Amniotic epithelial cell (primary cell): ENCODE results near the gene ZNF488.
"Not testable (repeated sequence)": the region's sequence is repeated elsewhere in the genome, so short reads cannot be mapped to it uniquely, and the experiment has no call there.

Experiments used
- DNase-seq: peaks from one replicate; pipeline ENCODE4 v3.0.0-alpha.2; 2010; ENCODE audit warnings: low read depth

ZNF488 gene, protein sequence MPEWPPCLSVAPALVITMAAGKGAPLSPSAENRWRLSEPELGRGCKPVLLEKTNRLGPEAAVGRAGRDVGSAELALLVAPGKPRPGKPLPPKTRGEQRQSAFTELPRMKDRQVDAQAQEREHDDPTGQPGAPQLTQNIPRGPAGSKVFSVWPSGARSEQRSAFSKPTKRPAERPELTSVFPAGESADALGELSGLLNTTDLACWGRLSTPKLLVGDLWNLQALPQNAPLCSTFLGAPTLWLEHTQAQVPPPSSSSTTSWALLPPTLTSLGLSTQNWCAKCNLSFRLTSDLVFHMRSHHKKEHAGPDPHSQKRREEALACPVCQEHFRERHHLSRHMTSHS

DNA sequence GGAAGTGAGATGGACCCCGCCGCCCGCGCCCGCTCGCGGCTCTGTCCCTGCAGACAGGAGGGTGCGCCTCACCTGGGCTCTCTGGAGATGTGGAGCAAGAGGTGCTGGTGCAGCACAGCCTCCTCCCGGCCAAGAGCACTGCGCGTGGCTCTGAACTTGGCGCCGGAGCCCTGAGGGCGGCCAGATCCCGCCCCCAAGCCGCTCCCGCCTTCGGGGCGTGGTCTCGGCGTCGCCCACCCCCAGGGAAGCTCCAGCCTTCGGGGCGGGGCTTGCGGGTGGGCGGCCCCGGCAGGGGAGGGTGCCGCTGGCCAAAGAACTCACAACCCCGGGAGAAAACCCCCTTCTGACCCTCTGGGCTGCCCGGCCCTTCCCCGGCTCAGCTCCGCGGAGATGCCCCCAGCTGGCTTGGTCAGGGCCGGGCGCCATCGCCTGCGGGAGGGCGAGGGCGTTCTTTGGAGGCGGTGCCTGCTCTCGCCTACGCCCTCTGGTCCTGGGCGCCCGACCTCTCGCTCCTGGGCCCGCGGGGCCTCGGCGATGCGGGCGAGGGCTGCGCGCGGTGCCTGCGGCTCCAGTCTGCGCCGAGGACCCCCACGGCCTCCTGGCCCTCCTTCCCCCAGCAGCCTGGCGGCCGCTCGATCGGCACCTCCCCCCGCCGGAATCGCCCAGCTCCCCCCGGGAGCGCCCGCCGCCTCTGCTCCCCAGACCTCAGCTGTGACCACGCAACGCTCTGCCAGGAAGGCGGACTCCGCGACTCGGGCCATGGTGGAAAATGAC, at the start of gene ZNF488:
TSS of gene ZNF488 (minus strand) at position 146 of the 774 bp plus-strand sequence. CDS start 15,464 bp downstream, outside the sequence.
- DNase-seq = peak; percentile 67

DNA sequence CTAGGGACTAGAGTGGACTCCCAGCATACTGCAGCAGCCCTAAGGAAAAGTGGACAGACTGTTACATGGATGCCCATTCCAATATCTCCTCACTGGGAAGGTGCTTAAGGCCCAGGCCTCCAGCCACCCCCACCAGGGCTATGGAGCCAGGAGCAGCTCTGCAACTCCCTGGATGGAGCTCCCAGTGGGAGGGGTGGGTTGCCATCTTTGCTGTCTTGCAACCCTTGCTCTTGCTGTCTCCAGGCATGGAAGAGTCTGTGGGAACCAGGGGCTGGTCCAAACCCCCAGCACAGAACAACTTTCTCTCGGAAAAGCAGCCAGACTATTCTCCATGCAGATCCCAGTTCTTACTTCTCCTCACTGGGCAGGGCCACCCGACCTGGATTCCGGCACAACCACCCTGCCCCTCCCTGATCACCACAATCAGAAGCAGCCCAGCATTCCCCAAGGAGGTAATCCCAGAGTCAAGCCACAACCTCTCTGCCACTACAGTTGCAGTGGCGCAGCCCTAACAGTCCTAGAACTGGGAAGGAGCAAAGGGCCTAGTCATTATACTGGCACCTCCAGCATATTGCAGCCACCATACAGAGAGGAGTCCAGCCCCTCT, 41.8 kb upstream of the ZNF488 start:
- DNase-seq = no peak

DNA sequence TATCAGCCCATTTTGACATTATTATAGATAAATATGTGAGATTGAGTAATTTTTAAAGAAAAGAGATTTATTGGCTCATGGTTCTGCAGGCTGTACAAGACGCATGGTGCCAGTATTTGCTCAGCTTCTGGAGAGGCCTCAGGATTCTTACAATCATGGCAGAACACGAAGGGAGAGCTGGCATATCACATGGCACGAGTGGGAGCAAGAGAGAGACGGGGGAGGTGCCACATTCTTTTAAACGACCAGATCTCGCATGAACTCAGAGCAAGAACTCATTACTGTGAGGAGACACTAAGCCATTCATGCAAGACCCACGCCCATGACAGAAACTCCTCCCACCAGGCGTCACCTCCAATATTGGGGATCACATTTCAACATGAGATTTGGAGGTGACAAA, 40.1 kb upstream of the ZNF488 start:
- DNase-seq = no peak

DNA sequence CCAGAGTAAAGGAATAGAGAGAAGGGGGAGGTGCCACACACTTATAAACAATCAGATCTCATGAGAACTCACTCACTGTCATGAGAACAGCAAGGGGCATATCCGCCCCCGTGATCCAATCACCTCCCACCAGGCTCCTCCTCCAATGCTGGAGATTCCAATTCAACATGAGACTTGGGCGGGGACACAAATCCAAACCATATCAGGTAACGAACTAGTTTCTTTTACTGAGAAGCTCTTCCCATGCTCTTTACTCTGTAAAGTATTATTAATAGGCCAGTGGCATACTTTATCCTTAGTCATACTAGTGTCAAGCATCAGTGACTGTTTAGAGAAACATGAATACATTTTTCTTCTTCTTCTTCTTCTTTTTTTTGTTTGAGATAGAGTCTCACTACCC, 39.4 kb upstream of the ZNF488 start:
- no peak for DNase-seq

DNA sequence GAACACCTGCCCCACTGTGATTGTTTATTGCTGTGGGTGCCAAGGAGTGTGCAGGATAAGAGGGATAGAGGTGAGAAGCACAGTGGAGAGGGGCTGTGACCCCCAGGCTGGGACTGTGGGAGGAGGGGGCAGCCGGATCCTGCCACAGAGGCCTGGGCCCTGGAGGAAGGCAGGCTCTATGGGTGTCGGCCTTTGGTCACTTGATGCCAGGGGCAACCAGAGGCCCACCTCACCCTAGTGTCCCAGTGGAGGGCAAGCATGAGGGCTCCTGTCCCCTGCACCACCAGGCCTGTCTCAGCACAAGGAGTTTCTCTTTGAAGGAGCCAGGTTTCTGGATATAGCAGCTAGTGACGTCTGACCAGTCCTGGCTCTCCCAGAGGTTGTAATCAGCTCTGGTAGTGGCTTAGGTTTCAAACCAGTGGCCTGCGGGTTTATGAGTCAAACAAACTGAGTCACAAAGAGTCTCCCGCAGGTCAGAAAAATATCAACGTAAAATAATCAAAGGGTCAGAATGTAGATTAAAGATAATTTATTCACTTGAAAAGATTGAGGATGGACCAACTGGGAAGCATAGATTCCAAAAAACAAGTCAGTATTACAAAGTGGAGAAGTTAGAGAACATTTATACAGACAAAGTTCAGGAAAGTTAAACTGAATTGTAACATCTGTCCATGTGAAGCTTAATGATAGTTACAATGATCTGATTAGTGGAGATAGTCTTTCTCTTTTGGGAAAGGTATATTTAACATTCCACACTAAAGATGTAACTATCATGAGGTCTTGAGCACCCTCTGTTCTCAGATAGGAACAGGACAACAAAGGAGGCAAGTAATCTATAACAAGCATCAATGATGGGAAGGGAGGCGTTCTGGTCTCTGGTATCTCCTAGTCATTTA, 37.2 kb upstream of the ZNF488 start:
- DNase-seq = peak; percentile 85

DNA sequence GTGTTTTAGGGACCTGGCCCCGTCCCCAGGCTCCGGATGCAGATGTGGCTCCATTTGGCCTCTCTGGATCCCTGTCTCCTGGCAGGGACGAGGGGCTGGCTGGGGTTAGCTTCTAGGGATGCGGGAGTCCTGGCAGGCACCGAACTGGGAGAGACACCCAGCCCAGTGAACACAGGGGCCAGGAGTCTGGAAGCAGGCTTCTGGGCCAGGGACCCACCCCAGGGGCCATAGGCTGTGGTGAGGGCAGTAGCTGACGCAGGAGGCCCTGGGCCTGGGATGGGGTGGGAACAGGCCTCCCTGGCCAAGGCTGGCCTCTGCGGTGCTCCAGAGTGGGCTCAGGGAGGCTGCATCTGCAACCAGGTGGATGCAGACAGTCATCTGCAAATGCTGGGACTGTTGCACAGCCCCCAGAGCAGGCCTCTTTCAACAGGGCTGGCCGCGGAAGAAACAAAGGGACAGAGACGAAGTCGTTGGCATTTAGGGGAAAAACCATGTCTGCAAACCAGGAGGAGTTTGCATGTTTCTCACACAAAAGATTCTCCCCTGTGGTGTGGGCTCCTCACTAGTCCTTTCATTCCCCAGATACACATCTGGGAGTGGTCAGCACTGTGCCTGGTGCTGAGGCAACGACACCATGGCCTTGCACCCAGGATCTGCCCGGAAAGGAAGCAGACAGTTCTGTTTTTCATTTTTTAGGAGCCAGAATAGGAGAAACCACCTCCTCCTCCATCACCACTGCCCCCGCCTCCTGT, 36.4 kb upstream of the ZNF488 start:
- no peak for DNase-seq

DNA sequence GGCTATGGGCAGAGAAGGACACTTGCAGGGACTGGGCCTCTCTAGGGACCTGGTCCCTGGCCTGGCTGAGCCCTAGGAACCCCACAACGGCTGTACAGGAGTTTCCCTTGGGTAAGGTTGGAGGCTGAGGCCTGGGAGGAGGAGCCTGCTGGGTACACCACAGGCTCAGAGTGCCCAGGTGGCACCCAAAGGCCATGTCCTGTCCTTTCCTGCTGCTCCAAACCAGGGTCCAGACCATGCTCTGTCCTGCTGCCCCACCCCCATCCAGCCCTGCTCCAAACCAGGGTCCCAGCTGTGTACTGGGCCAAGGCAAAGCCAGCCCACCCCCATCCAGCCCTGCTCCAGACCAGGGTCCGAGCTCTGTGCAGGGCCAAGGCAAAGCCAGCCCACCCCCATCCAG, 35.3 kb upstream of the ZNF488 start:
- DNase-seq = no peak

DNA sequence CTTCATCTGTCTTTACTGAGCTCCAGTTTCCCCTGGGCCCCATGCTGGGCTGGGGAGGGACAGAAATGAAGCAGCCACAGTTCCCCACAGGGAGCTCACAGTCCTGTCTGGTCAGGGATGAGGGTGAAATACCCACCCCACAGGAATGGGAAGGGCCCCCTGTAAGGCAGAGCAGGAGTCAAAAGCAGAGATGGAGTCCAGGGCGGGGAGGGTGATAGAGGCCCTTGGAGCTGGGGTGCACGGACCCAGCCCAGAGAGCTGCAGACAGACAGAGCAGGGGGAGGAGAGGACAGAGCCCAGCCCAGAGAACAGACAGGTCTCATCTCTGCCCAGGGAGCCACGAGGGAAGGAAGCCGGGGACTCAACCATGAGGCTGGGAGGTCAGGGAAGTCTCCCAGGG, 34.9 kb upstream of the ZNF488 start:
- DNase-seq = no peak

DNA sequence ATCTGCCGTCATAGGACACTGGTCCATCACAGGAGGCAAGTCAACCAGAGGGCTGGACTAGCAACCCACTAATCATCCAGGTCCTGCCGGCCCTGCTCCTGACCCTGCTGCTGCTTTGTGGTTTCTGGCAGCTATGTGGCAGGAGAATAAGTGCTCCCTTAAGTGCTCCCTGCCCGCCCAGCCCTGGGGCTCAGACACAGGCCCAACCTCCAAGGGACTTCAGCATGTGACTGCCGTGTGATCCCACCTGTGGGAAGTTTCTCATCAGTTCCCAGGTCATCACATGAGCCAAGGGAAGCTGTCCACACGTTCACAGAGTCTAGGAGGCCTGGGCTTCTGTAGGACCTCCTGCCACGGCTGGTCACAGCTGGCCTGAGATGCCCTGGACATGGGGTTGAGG, 34.2 kb upstream of the ZNF488 start:
- no peak for DNase-seq

DNA sequence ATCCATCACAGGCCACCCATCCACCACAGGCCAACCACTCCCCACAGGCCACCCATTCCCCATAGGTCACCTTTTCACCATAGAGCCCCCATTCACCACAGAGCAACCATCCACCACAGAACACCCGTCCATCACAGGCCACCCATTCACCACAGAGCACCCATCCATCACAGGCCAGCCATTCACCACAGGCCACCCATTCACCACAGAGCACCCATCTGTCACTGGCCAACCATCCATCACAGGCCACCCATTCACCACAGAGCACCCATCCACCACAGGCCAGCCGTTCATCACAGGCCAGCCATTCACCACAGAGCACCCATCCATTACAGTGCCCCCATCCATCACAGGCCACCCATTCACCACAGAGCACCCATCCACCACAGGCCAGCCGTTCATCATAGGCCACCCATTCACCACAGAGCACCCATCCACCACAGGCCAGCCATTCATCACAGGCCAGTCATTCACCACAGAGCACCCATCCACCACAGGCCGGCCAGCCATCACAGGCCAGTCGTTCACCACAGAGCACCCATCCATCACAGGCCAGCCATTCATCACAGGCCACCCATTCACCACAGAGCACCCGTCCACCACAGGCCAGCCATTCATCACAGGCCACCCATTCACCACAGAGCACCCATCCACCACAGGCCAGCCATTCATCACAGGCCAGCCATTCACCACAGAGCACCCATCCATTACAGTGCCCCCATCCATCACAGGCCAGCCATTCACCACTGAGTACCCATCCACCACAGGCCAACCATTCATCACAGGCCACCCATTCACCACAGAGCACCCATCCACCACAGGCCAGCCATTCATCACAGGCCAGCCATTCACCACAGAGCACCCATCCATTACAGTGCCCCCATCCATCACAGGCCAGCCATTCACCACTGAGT, 32.5 kb upstream of the ZNF488 start:
- DNase-seq = not testable (repeated sequence)

DNA sequence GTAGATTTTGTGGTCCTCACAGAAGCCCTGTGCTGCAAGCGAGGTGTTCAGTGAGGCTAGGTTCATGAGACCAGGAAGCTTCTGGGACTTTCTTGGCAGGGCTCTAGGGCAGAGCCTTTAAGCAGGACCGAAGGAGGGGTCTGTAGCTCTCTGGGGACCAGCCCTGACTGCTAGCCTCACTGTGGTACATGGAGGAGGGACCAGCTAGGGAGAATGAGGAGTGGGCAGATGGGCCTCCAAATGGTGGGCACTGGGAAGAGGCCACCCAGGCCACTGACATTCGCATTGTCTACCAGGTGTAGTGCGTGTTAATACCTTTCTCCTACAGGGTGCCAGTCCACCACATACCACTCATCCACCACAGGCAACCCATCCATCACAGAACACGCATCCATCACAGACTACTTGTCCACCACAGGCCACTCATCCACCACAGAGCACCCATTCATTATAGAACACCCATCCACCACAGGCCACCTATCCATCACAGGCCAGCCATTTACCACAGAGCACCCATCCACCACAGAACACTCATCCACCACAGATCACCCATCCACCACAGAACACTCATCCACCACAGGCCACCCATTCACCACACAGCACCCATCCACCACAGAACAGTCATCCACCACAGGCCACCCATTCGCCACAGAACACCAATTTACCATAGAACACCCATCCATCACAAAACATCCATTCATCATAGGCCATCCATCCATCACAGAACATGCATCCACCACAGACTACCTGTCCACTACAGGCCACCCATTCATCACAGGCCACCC, 31.6 kb upstream of the ZNF488 start:
- DNase-seq = peak; percentile 50

DNA sequence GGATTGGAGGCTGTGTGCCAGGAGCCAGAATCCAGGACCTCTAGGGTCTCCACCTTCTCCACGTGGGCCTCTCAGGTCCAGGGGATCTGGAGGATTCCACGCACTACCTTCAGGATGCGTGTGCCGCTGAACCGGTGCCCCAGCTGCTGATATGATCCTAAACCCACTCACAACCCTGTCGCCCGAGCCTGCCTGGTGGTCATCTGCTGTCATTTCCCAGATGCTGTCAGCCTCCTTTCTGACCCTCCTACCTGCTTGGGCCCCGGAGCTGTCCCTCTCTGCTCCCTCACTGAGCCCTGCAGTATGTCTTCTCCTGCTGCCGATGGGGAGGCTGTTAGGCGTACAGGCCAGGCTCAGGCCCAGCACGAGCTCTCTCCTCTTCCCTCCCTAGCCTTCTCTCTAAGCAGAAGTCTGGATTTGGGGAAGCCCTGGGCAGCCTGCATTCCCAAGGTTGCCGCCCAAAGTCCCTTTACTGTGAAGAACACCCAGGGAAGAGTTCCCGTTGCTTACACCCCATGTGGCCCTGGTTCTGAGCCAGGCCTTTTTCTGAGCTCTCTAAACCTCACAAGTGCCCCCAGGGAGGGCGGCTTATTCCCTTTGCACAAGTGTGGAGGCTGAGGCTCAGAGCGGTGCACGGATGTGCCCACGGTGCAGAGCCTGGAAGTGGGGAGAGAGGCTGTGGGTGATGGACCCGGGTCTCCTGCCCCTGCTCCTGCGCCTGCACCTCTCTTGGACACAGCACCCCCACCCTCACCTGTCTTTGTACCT, 30.8 kb upstream of the ZNF488 start:
- DNase-seq = no peak

DNA sequence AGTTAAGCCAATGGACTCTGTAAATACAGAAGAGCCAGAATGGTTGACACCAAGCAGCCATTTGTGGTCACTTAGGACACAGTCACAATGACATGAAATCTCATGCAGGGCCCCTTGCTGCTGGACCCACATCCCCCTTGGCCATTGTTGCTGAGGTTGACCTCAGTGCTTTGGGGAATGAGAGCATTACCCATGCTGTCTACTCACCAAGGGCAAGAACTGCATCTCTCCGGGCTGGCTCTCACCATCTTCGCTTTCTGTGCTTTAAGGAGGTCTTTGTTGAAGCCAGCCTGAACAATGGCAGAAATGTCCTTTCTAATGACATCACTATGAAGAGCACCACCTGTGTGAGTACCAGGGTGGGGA, 30.1 kb upstream of the ZNF488 start:
- no peak for DNase-seq

DNA sequence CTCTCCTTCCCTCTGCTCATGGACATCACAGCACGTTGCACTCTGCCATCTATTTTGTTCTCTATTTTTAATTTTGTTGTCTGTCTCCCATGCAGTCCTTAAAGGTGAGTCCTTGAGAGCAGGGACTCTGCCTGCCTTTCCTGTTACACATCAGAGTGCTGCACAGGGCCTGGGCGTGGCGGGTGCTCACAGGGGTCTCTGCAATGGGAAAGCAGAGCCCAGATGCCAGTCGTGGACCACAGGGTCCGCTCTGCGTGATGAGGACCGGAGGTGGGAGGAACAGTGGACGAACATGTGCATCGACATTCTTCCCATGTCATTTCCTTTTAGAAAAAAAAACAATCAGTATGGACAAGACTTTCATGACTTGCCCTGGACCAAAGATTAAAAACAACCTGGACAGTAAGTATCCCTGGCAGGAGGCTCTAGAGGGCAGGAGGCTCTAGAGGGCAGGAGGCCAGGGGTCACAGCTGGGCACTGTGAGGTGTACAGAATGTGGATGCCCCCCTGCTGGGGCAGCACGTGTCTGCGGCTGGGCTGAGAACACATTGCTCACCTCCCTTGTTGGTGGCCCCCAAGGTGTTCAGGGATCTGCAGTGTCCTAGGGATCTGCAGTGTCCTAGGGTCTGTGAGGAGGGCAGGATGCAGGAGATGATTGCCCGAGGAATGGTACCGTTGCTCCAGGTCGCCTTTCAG, 29.6 kb upstream of the ZNF488 start:
- no peak for DNase-seq

DNA sequence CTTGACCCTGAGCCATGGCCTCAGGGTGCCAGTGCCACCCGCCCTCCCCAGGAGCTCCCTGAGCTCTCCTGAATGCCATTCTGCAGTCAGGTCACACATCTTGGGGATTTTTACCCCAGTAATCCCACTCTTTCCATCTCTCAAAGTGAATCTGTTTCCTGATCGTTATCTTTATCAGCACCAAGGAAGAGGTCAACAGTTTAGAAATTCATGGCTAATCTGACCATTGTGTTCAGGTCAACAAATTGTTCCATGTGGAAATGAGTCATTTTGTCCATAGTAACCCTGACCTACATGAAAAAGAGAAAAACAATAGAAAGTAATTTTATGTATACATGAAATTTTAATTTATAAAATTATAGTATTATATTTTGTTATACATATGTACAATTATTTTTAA, 28.8 kb upstream of the ZNF488 start:
- DNase-seq = peak; percentile 83

DNA sequence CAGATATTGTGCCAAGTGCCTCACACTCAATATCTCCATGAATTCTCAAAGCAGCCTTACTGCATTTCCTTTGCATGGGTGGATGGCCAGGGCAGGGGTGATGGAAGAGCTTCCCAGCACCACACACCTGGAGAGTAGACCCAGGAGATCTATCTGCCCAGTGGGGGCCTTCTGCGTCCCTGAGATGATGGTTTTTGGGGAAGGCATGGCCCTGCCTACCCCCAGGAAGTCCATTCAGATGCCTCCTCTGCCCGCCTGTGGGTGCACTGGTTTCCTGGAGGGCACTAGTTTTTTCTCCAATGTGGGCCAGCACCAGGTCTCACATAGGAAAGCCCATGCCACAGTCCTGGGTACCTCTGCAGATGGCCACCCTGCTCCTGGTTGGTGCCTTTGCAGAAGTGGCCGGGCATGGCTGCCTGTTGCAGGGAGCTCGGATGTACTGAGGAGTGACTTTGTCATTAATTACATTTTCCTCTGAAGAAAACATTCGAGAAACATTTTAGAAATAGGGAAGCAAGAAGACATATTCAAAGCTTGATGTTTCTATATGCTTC, 28.2 kb upstream of the ZNF488 start:
- no peak for DNase-seq

DNA sequence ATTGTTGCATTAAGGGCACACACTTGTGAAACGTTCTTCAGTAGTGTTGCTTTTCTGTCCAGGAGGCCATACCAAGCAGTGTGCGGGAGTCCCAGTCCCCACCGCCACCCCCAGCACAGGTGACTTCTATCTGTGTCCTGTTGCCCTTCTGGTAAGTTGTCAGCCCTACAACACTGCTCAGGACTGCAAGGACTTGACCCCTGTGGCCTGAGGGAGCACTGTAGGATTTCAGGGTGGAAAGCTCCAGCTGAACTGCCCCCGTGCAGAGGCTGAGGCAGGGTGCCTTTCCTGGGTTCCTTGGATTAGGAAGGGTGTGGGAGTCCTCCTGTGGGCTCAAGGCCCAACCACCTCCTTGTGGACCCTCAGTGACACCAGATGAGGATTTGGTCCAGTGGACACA, 26.8 kb upstream of the ZNF488 start:
- DNase-seq = no peak

DNA sequence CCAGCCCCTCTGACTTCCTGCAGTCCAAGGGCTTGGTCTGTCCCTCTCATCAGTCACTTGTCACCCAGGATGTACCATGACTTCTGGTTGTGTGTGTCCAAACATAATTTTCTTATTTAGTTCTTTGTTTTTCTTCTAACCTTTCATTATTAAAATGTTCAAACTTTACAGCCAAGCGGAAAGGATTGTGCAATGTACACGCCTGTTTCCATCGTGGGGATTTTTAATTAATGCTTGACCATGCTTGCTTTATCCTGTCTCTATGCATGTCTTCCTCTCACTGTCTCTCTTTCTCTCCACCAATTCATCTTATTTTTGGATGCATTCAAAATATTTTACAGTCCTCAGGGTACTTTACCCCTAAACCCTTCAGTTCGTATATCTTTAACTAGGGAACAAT, 26.2 kb upstream of the ZNF488 start:
- DNase-seq = peak; percentile 24
